ENCODE data around the gene FAM53C.
"Not testable (repeated sequence)": the region's sequence is repeated elsewhere in the genome, so short reads cannot be mapped to it uniquely, and the experiment has no call there.

Gene FAM53C

DNA sequence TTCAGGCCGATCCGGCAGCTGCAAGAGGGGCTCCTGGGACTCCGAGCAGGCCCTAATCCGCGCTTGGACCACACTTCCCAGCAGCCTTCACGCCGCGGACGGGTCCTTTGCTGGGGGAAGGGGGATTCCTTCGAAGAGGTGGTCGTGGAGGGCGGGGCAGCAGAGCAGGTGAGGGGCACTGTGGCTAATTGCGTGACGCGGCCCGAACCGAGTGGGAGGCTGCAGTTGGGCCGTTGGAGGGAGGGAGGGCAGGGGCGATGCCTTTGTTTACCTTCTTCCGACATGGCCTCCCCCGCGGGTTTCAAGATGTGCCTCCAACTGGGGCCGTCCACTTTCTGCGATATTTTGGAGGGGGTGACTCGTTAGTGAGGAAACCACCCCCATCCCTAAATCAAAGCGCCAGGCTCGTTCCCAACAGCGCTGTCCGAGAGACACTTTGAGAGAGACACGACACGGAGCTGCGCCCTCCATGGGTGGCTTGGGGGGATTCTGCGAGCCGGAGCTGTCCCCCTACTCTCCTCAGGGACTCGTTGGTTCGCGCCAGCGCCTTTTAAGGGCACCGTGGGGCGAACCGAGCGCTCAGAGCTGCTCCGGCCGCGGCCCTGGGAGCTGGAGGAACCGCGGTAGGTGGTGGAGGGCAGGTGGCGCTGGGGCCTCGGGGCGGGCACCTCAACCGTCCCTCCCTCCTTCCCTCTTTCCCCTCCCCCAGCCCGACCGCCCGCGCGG lies at the start of gene FAM53C:
Gene FAM53C, plus strand, starts transcription at position 582 of the 726 bp plus-strand sequence. CDS start 3,070 bp downstream, outside the sequence.
- peak within 1 kb of the TSS; percentile 71 to 76 for H3K4me3 ChIP-seq (replicated peaks in 1 of 2; ENCODE audit: low read depth in 2 of 2, low read length in 2 of 2)
- TF ChIP-seq, protein P1, sequence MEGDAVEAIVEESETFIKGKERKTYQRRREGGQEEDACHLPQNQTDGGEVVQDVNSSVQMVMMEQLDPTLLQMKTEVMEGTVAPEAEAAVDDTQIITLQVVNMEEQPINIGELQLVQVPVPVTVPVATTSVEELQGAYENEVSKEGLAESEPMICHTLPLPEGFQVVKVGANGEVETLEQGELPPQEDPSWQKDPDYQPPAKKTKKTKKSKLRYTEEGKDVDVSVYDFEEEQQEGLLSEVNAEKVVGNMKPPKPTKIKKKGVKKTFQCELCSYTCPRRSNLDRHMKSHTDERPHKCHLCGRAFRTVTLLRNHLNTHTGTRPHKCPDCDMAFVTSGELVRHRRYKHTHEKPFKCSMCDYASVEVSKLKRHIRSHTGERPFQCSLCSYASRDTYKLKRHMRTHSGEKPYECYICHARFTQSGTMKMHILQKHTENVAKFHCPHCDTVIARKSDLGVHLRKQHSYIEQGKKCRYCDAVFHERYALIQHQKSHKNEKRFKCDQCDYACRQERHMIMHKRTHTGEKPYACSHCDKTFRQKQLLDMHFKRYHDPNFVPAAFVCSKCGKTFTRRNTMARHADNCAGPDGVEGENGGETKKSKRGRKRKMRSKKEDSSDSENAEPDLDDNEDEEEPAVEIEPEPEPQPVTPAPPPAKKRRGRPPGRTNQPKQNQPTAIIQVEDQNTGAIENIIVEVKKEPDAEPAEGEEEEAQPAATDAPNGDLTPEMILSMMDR (IDR thresholded peaks at IDR 0.05; ENCODE audit: low read depth, low read length): no peak
- peak; percentile 95 to 97 for DNase-seq (ENCODE audit: low read depth in 2 of 2)

DNA sequence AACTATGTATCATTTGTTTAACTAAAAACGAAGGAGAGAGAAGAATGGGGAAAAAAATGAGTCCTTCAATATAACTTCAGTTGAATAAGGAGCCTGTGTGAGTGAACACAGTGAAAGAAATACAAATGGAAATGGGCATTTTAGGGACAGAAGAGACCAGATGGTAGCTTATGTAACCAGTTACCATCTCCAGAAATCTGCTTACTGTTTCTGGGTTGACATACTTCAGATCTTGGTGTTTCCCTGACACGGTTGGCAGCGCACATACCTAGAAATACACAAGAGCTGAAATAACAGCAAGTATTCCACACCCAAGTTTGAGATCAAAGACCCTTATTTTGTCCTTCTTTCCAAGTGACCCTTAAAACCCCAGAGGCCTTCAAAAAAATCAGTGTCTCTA lies 48.8 kb upstream of the FAM53C start:
- no peak overlapping the region for H3K4me3 ChIP-seq (replicated peaks in 1 of 2; ENCODE audit: low read depth in 2 of 2, low read length in 2 of 2)
- TF ChIP-seq, protein P1 (IDR thresholded peaks at IDR 0.05; ENCODE audit: low read depth, low read length): no peak
- no peak for DNase-seq (ENCODE audit: low read depth in 2 of 2)

DNA sequence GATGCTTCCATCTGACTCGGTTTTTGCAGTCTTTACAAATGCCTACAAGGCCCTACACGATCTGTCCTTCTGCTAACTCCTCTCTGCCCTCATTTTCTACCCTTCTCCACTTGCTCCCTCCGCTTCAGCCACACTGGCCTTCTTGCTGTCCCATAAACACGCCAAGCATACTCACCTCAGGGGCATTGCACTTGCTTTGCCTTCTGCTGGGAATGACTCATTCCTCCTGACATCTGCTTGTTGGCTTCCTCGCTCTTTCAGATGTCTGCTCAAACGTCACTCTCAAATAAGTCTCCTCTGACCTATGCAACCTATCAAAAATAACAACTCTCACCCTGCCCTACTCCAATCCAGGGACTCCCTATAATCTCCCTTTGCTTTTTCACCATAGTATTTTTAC lies 34.7 kb upstream of the FAM53C start:
- no peak overlapping the region for H3K4me3 ChIP-seq (replicated peaks in 1 of 2; ENCODE audit: low read depth in 2 of 2, low read length in 2 of 2)
- DNase-seq (ENCODE audit: low read depth in 2 of 2): peak in 1 of 2 donors; percentile 33

DNA sequence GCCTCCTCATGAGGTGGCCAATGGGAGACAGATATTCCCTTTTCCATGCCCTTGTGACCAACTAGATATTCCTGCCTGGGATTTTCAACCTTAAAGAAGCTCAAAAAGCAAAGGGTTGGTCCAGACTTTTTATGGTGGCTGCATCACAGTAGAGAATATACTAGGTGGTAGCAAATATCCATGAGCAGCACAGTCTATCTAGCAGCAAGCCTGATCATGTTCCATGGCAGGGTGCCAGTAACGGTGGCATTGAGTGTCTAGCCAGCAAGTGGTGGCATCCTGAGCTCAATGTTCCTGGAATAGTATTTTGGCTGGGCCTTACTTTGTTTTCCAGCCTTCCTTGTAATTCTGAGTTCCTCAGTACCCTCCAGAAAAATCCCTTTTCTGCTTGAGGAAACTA lies 32.3 kb upstream of the FAM53C start:
- TF ChIP-seq, protein P1 (IDR thresholded peaks at IDR 0.05; ENCODE audit: low read depth, low read length): no peak
- H3K4me3 ChIP-seq (replicated peaks in 1 of 2; ENCODE audit: low read depth in 2 of 2, low read length in 2 of 2): no peak overlapping the region
- DNase-seq (ENCODE audit: low read depth in 2 of 2): no peak

More for the DNA sequence above, 34.7 kb upstream of the FAM53C start:
- TF ChIP-seq, protein P1 (IDR thresholded peaks at IDR 0.05; ENCODE audit: low read depth, low read length): no peak

DNA sequence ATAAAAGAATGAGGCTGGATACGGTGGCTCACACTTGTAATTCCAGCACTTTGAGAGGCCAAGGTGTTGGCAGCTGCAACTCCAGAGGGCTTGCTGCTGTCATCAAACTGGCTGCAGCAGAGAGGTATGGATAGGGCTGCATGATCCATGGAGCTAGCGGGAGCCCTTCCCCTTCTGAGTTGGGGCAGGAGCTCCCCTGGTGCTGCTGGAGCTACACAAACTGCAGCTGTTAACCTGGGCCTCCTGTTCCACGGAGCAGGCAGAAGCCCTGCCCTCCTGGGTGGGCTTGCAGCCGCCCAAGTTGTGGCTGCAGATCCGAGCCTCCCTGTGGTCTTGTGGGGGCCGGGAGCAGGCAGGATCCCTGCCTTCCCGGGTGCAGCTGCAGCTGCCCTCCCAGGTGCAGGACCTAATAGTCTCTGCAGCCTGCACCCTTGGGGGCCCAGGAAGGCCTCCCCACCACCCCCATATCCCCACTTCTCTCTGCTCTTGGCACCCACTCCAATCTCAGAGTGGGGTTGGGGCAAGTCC lies 22.3 kb upstream of the FAM53C start:
- DNase-seq (ENCODE audit: low read depth in 2 of 2): no peak
- no peak overlapping the region for H3K4me3 ChIP-seq (replicated peaks in 1 of 2; ENCODE audit: low read depth in 2 of 2, low read length in 2 of 2)
- TF ChIP-seq, protein P1 (IDR thresholded peaks at IDR 0.05; ENCODE audit: low read depth, low read length): no peak

DNA sequence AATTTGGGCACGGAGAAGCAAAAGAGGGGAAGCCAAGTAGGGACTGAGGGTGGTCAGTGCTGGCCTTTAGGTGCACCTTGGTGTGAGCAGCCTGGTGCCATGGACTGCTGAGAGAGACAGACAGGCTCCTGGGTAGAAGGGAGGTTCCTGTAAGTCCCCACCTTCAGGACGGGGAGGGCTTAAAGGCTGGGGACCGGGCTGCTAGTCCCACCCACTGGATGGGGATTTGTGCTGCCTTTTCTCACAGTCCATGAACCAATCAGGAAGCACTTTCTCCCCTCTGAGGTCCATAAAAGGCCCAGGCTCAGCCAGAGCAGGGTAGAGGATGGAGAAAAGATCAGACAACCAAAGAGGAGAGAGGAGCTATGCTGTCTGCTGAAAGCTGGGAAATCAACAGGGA lies 21.7 kb upstream of the FAM53C start:
- no peak for DNase-seq (ENCODE audit: low read depth in 2 of 2)
- H3K4me3 ChIP-seq (replicated peaks in 1 of 2; ENCODE audit: low read depth in 2 of 2, low read length in 2 of 2): no peak overlapping the region
- TF ChIP-seq, protein P1 (IDR thresholded peaks at IDR 0.05; ENCODE audit: low read depth, low read length): no peak

DNA sequence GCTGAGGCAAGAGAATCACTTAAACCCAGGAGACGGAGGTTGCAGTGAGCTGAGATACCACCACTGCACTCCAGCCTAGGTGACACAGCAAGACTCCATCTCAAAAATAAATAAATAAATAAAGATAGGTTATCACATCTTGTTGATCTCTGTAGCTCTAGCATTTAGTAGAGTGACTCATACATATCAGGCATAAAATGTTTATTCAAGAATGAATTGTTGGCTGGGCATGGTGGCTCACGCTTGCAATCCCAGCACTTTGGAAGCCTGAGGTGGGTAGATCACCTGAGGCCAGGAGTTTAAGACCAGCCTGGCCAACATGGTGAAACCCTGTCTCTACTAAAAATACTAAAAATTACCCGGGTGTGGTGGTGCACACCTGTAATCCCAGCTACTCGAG lies 19.9 kb upstream of the FAM53C start:
- not testable (repeated sequence) for H3K4me3 ChIP-seq (replicated peaks in 1 of 2; ENCODE audit: low read depth in 2 of 2, low read length in 2 of 2); DNase-seq (ENCODE audit: low read depth in 2 of 2)

Data from cardiac fibroblast (primary cell).